NT2/D1 (cell line): ENCODE data around the gene MRO.

Source experiments
- DNase-seq: peaks from one replicate; pipeline ENCODE4 v3.0.0-alpha.2; 2011; ENCODE audit warnings: low read depth, low spot score
- H3K27me3 ChIP-seq: 2 replicates; pipeline ENCODE4 v1.6.0; 2011; ENCODE audit warnings: mild to moderate bottlenecking; ENCODE audit not compliant: insufficient read length, insufficient read depth
- H3K36me3 ChIP-seq: 2 replicates; pipeline ENCODE4 v1.6.1; 2011; ENCODE audit warnings: mild to moderate bottlenecking, low read length, mixed read lengths; ENCODE audit not compliant: insufficient read depth, insufficient read length
- H3K4me1 ChIP-seq: 2 replicates; pipeline ENCODE4 v1.5.1; 2011; ENCODE audit not compliant: insufficient read depth, insufficient read length
- H3K4me3 ChIP-seq: 2 replicates; pipeline ENCODE4 v1.5.1; 2011; ENCODE audit warnings: low read depth; ENCODE audit not compliant: insufficient read length
- H3K9ac ChIP-seq: 2 replicates; pipeline ENCODE4 v1.6.0; 2011; ENCODE audit warnings: low read depth; ENCODE audit not compliant: insufficient read length
- H3K9me3 ChIP-seq: 2 replicates; pipeline ENCODE4 v1.5.1; 2011; ENCODE audit warnings: mild to moderate bottlenecking, low read length; ENCODE audit not compliant: insufficient read depth
- SUZ12 ChIP-seq: IDR thresholded peaks from 2 replicates; pipeline ENCODE4 v1.6.1; 2011; ENCODE audit not compliant: insufficient read length, insufficient read depth; ENCODE audit errors: extremely low read depth
- YY1 ChIP-seq: IDR thresholded peaks from 2 replicates; pipeline ENCODE4 v1.6.1; 2011; ENCODE audit not compliant: insufficient read length, insufficient read depth
- ZNF274 ChIP-seq: IDR thresholded peaks from 2 replicates; pipeline ENCODE4 v1.6.1; 2011; ENCODE audit warnings: mild to moderate bottlenecking, low read depth, low read length

The MRO gene

DNA sequence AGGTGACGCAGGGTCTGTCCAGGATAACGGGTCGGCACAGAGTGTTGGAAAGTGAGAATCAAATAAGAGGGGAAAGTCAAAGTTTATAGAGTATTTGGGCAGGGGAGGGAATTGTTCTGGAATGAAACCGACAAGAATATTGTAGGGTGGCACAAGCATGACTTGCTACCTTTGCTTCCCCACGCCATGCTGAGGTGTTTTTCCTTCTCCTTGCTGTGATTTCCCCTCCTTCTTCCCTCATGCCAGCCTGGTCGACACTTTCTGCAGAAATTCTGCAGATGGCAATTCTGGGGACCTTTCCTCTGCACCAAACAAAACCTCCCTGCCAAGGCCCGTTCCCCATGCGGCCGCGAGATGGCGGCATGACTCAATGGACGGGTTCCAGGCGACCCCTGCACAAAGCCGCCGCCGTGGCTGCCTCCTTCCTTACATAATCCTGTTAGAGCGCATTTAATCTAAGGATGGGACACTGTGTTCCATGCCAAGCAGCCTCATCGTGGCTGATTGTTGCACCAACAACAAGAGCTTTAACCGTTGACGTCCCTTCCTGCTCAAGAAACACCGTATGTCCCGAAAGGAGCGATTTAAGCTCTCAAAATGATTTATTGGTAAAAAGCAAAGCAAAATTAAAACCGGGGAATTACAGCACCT lies at the start of gene MRO:
MRO (minus strand) TSS at position 289 of the 651 bp plus-strand sequence. CDS start 10,616 bp downstream, outside the sequence.
- Histone ChIP-seq H3K4me1 (peaks cover 3% of the 10 kb centered on the region), H3K36me3 (no peaks in the 10 kb centered on the region), H3K4me3 (no peak within 1 kb of the TSS), H3K9me3 (no peaks in the 10 kb centered on the region), H3K9ac (peak within 1 kb of the TSS; percentile 22), H3K27me3 (no peaks in the 10 kb centered on the region)
- DNase-seq = peak; percentile 63
- TF ChIP-seq SUZ12 (no peak), YY1 (no peak), ZNF274 (no peak)

DNA sequence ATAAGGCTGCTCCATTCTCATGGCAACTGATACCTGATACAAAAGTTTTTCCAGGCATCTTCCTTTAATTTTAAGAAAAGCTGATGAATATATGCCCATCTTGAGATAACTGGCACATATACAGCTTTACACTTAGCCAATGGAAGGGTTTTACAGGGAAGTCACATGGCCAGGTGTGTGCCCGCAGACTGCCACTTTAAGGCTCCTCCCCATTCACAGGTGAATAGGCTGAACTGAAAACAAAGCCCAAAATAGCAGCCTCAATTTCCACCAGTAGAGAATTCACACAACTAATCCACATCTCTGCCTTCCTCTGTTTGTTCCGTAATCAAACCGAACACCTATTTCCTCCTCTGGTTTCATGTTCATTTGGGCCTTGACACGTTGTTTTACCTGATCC lies 49.3 kb upstream of the MRO start:
- no peaks in the 10 kb centered on the region for H3K36me3 ChIP-seq
- no peaks in the 10 kb centered on the region for H3K9me3 ChIP-seq
- DNase-seq = no peak

DNA sequence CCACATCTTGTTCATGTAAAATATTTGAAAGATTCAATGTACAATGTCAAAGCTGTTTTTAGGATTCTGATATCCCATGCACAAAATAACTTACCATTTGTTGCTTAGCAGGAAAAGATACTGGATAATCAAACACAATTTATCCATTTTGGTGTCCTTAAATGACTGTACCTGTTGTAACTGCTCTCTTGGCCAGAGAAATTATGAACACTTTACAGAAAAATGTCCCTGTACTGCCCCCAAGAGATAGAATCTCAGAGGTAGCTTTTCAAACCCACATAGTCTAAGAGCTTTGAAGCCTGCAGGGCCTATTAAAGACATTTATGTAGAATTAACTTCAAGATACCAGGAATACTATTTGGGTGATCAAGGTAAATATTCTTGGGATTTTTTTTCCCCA lies 46.9 kb upstream of the MRO start:
- Histone ChIP-seq H3K9ac (no peak overlapping the region), H3K36me3 (no peaks in the 10 kb centered on the region), H3K9me3 (no peaks in the 10 kb centered on the region), H3K4me3 (no peak overlapping the region), H3K27me3 (no peaks in the 10 kb centered on the region), H3K4me1 (peaks cover 2% of the 10 kb centered on the region)
- no peak for TF ChIP-seq ZNF274
- no peak for TF ChIP-seq SUZ12
- no peak for TF ChIP-seq YY1
- DNase-seq = no peak

More for the DNA sequence above, 49.3 kb upstream of the MRO start:
- TF ChIP-seq SUZ12 (no peak), YY1 (no peak), ZNF274 (no peak)
- Histone ChIP-seq H3K4me3 (no peak overlapping the region), H3K9ac (no peak overlapping the region), H3K4me1 (peaks cover 2% of the 10 kb centered on the region), H3K27me3 (no peaks in the 10 kb centered on the region)

DNA sequence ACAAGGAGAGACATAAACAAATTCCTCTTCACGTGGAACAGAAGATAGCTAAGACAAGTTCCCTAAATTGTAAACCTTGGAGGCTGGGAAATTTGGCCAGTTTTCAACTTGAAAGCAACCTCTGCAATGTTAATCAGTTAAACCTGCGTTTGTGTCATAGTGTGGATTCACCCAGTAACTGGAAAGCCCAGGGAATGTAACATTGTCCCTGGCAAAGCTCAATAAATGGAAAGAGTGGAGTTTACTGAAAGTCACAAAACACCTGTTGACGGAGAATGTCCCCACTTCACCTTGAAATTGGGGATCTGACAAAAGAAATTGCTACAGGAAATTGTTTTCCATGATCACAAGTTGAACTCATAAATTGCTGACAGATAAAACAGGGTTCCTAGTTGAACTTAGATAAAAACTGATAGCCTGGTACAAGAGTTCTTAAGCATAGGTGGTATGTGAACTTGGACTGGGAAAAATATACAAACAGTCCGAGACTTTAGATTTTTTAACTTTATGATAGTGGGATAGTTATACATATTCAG lies 44.1 kb upstream of the MRO start:
- Histone ChIP-seq H3K36me3 (no peaks in the 10 kb centered on the region), H3K27me3 (no peaks in the 10 kb centered on the region), H3K9me3 (no peaks in the 10 kb centered on the region), H3K4me3 (no peak overlapping the region), H3K4me1 (no peaks in the 10 kb centered on the region), H3K9ac (no peak overlapping the region)
- no peak for DNase-seq
- TF ChIP-seq ZNF274 (no peak), SUZ12 (no peak), YY1 (no peak)

DNA sequence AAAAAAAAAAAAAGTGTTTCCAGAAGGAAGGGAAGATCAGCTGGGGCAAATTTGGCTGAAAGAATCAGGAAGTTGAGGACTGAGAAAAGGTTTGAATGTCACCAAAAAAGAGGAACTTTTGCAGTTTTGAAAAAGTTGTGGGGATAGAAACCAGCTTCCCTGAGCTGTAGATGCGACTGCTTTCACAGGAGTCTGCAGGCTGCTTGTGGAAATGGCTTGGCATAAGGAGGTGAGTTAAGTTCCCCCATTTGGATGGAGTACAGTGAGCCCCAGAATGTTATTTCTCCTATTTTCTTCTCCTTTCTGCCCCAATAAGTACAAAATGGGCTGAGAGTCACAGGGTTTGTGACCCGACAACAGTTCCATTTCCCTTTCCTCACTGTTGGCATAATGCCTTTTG lies 42.6 kb upstream of the MRO start:
- H3K4me3 ChIP-seq = no peak overlapping the region
- no peaks in the 10 kb centered on the region for H3K27me3 ChIP-seq
- TF ChIP-seq YY1 (no peak), ZNF274 (no peak), SUZ12 (no peak)
- H3K9ac ChIP-seq = no peak overlapping the region
- DNase-seq = no peak
- no peaks in the 10 kb centered on the region for H3K4me1 ChIP-seq
- no peaks in the 10 kb centered on the region for H3K36me3 ChIP-seq
- no peaks in the 10 kb centered on the region for H3K9me3 ChIP-seq

DNA sequence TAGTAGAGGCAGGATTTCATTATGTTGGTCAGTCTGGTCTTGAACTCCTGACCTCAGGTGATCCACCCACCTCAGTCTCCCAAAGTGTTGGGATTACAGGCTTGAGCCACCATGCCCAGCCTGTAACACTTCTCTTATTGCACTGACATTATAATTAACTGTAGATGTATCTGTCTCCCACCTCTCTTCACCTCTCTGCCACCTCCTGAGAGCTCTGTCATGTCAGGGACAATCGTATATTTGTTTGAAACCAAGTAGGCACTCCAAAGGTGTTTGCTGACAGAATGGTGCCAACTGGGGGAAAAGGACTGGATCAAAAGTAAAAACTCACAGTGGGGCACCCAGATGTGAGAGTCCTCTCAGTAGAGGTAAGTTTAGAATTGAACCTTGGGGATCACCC lies 41.8 kb upstream of the MRO start:
- DNase-seq = no peak
- H3K36me3 ChIP-seq = no peaks in the 10 kb centered on the region
- no peak for TF ChIP-seq ZNF274
- TF ChIP-seq YY1 = no peak
- no peak for TF ChIP-seq SUZ12
- no peaks in the 10 kb centered on the region for H3K4me1 ChIP-seq
- H3K4me3 ChIP-seq = no peak overlapping the region
- no peak overlapping the region for H3K9ac ChIP-seq
- no peaks in the 10 kb centered on the region for H3K9me3 ChIP-seq
- no peaks in the 10 kb centered on the region for H3K27me3 ChIP-seq

DNA sequence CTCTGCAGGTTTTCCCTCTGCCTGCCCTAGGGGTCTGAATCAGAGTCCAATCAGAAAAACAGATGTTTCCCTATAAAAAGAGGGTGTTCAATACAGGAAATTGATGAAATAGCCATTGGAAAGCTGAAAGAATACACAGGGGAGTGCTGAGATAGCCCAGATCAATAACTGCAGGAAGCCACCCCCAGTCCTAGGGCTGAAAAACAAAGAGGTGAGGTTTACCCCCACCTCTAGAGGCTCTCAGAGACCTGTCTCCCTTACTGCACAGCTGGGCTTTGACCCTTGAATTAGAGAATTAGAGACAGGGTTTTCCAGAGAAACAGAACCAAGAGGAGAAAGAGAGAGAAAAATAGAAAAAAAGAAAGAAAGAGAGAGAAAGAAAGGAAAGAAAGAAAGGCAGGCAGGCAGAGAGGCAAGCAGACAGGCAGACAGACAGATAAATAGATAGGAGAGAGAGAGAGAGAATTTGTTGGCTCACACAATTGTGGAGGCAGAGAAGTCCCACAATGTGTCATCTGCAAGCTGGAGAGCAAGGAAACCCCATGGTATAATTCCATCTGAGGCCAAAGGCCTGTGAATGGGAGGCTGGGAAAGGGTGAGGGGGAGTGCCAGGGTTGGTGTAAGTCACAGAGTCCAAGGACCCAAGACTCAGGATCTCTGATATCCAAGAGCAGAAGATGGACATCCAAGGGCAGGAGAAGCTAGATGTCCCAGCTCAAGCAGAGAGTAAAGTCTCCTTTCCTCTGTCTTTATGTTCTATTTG lies 40.2 kb upstream of the MRO start:
- H3K4me3 ChIP-seq = no peak overlapping the region
- TF ChIP-seq SUZ12 = no peak
- no peaks in the 10 kb centered on the region for H3K9me3 ChIP-seq
- no peak for DNase-seq
- no peaks in the 10 kb centered on the region for H3K4me1 ChIP-seq
- H3K9ac ChIP-seq = no peak overlapping the region
- H3K27me3 ChIP-seq = no peaks in the 10 kb centered on the region
- H3K36me3 ChIP-seq = no peaks in the 10 kb centered on the region
